ENCODE measurements around the gene MRC2. TPM values are rescaled to one million over a fixed set of nuclear protein-coding genes. Genes with fewer than 3 reads are reported as not detected.

The MRC2 gene
- total RNA-seq, 1 experiment from 2014 or later = 10.7 TPM

GRCh38 chr17:62670202-62670821, 42.8 kb downstream of the MRC2 start:
- no peak overlapping the region for H3K4me3 ChIP-seq (replicated peaks in 1 of 2; ENCODE audit: low read depth in 1 of 2, low read length in 2 of 2)

DNA sequence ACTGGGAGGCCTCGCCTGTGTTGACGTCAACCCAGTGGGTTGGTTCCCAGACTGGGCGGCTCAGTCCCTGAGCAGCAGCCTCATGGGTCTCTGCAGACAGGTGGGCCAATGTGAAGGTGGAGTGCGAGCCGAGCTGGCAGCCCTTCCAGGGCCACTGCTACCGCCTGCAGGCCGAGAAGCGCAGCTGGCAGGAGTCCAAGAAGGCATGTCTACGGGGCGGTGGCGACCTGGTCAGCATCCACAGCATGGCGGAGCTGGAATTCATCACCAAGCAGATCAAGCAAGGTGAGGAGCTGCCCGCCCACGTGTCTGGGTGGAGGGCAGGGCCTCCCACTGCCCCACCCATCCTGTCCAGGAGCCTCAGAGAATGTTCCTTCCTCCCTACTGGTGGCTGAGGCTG, 44.1 kb downstream of the MRC2 start:
- no peak overlapping the region for H3K9ac ChIP-seq (ENCODE audit: low read length)
- DNase-seq (ENCODE audit: low read depth, low spot score) = no peak
- no peaks in the 10 kb centered on the region for H3K9me3 ChIP-seq (ENCODE audit: control insufficient read depth in 1 of 2, insufficient read depth in 1 of 2, low read depth in 1 of 2, low read length in 2 of 2)
- H3K9me2 ChIP-seq (ENCODE audit: insufficient read depth) = no peaks in the 10 kb centered on the region
- ChIA-PET CTCF (interaction anchor here (0.6 to 3.5 kb wide), 11 partner anchors 11 to 861 kb away, joined by 3 to 47 read pairs (median 4); no protein-coding TSS in a partner anchor), RAD21 (ENCODE audit: low non-redundant PET in 1 of 2, low total read pairs in 2 of 2, uncharacterized antibody in 2 of 2, unreplicated experiment in 2 of 2) (interaction anchor here (1.2 to 1.5 kb wide), 2 partner anchors 735 kb away, joined by 4 to 6 read pairs; no protein-coding TSS in a partner anchor), POLR2A (no interaction called here)
- no peaks in the 10 kb centered on the region for H4K20me1 ChIP-seq (ENCODE audit: insufficient read depth)
- H3K4me1 ChIP-seq (ENCODE audit: control insufficient read depth in 1 of 2, insufficient read depth in 2 of 2, low read length in 2 of 2) = peaks cover 9 to 14% of the 10 kb centered on the region in 2 experiments; a peak in 3 of 4 replicates
- peak overlapping the region; percentile 18; the same call in 1 of the 2 replicates for H3K4me2 ChIP-seq (ENCODE audit: low read length)
- BruUV-seq (replicated peaks) = no TSS peak
- H2AFZ ChIP-seq (ENCODE audit: low read depth, low read length, poor library complexity, severe bottlenecking) = no peak overlapping the region
- intact Hi-C loops (cut with micrococcal nuclease) = loop anchor here (10.0 kb wide), 1 partner anchor 413 kb away; no protein-coding TSS in a partner anchor
- no peak overlapping the region for H3K4me3 ChIP-seq (replicated peaks in 1 of 2; ENCODE audit: low read depth in 1 of 2, low read length in 2 of 2)
- ATAC-seq = peak; percentile 39
- no peaks in the 10 kb centered on the region for H3K79me2 ChIP-seq (ENCODE audit: insufficient read depth, low read length)
- no peak for TF ChIP-seq EGR1 (IDR thresholded peaks at IDR 0.05; ENCODE audit: low read depth)
- TF ChIP-seq ZFX (IDR thresholded peaks at IDR 0.05) = peak; percentile 16; the same call in 1 of the 2 replicates
- TF ChIP-seq ELF1 (IDR thresholded peaks at IDR 0.05; ENCODE audit: borderline replicate concordance, low read depth) = no peak
- H3K27ac ChIP-seq (ENCODE audit: low read depth, low read length) = no peak overlapping the region; the same call in 1 of the 2 replicates
- H3K36me3 ChIP-seq (ENCODE audit: control insufficient read depth in 1 of 2, insufficient read depth in 2 of 2, low read length in 2 of 2) = no peaks in the 10 kb centered on the region
- no peaks in the 10 kb centered on the region for H3K27me3 ChIP-seq (ENCODE audit: insufficient read depth, low read length)

More at GRCh38 chr17:62670202-62670821, 42.8 kb downstream of the MRC2 start:
- Histone ChIP-seq H3K4me2 (ENCODE audit: low read length) (no peak overlapping the region), H3K9ac (ENCODE audit: low read length) (no peak overlapping the region), H3K27ac (ENCODE audit: low read depth, low read length) (no peak overlapping the region), H4K20me1 (ENCODE audit: insufficient read depth) (no peaks in the 10 kb centered on the region), H3K9me2 (ENCODE audit: insufficient read depth) (no peaks in the 10 kb centered on the region), H3K36me3 (ENCODE audit: control insufficient read depth in 1 of 2, insufficient read depth in 2 of 2, low read length in 2 of 2) (no peaks in the 10 kb centered on the region), H3K27me3 (ENCODE audit: insufficient read depth, low read length) (no peaks in the 10 kb centered on the region), H3K4me1 (ENCODE audit: control insufficient read depth in 1 of 2, insufficient read depth in 2 of 2, low read length in 2 of 2) (peaks cover 9 to 14% of the 10 kb centered on the region in 2 experiments; a peak in 3 of 4 replicates), H3K79me2 (ENCODE audit: insufficient read depth, low read length) (no peaks in the 10 kb centered on the region), H3K9me3 (ENCODE audit: control insufficient read depth in 1 of 2, insufficient read depth in 1 of 2, low read depth in 1 of 2, low read length in 2 of 2) (no peaks in the 10 kb centered on the region), H2AFZ (ENCODE audit: low read depth, low read length, poor library complexity, severe bottlenecking) (no peak overlapping the region)
- peak; percentile 15; the same call in 1 of the 2 replicates for ATAC-seq
- ChIA-PET CTCF (interaction anchor here (0.9 kb wide), 1 partner anchor 737 kb away, joined by 3 read pairs; no protein-coding TSS in a partner anchor), POLR2A (no interaction called here), RAD21 (ENCODE audit: low non-redundant PET in 1 of 2, low total read pairs in 2 of 2, uncharacterized antibody in 2 of 2, unreplicated experiment in 2 of 2) (no interaction called here)
- BruUV-seq (replicated peaks) = no TSS peak
- intact Hi-C loops (cut with micrococcal nuclease) = loop anchor here (10.0 kb wide), 1 partner anchor 414 kb away; no protein-coding TSS in a partner anchor
- no peak for TF ChIP-seq SIN3A (IDR thresholded peaks at IDR 0.05; ENCODE audit: low read depth)
- TF ChIP-seq, protein P1, sequence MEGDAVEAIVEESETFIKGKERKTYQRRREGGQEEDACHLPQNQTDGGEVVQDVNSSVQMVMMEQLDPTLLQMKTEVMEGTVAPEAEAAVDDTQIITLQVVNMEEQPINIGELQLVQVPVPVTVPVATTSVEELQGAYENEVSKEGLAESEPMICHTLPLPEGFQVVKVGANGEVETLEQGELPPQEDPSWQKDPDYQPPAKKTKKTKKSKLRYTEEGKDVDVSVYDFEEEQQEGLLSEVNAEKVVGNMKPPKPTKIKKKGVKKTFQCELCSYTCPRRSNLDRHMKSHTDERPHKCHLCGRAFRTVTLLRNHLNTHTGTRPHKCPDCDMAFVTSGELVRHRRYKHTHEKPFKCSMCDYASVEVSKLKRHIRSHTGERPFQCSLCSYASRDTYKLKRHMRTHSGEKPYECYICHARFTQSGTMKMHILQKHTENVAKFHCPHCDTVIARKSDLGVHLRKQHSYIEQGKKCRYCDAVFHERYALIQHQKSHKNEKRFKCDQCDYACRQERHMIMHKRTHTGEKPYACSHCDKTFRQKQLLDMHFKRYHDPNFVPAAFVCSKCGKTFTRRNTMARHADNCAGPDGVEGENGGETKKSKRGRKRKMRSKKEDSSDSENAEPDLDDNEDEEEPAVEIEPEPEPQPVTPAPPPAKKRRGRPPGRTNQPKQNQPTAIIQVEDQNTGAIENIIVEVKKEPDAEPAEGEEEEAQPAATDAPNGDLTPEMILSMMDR (IDR thresholded peaks at IDR 0.05 in 2 of 3, conservative IDR thresholded peaks at IDR 0.05 in 1 of 3; ENCODE audit: borderline replicate concordance in 1 of 3, insufficient read depth in 1 of 3, low read depth in 2 of 3, low read length in 2 of 3) = no peak
- TF ChIP-seq ZFX (IDR thresholded peaks at IDR 0.05) = no peak
- no peak for TF ChIP-seq POLR2AphosphoS5 (IDR thresholded peaks at IDR 0.05; ENCODE audit: low read depth, low read length)
- no peak for TF ChIP-seq SP1 (IDR thresholded peaks at IDR 0.05; ENCODE audit: low read depth)
- DNase-seq (ENCODE audit: low read depth, low spot score) = no peak
